GM10248 (cell line): ENCODE data around the gene ALOX15B.
A peak's percentile ranks its signal among the peaks of the same experiment; 100 is the strongest.

ENCODE experiments used
- CTCF ChIA-PET: fragments of 300-600 bp; sonication (Branson Sonifier 250); formaldehyde crosslinking; extraction: SDS; loops from one replicate; lab custom pipeline; 2021; ENCODE audit warnings: antibody characterized with exemption; lab: Yijun Ruan, JAX
- POLR2A ChIA-PET: fragments of 350-650 bp; sonication (Branson Sonifier 250); formaldehyde crosslinking; extraction: SDS; loops from one replicate; lab custom pipeline; 2020; ENCODE audit warnings: antibody characterized with exemption; lab: Yijun Ruan, JAX
- DNase-seq: peaks from one replicate; pipeline ENCODE4 v3.0.0; 2012; ENCODE audit errors: extremely low spot score
- CTCF ChIP-seq: IDR thresholded peaks from 2 replicates; pipeline ENCODE4 v1.5.1; 2012; ENCODE audit warnings: mild to moderate bottlenecking, low read depth; ENCODE audit errors: extremely low read depth, missing control alignments, control extremely low read depth

Gene ALOX15B

GRCh38 chr17:8079291-8080207 is 40.7 kb downstream of the ALOX15B start:
- ChIA-PET CTCF (interaction anchor here (0.6 to 13.8 kb wide), 15 partner anchors 9 to 286 kb away, joined by 3 to 299 read pairs (median 4); partner anchors contain the start of genes ALOX12B and ALOXE3), POLR2A (no interaction called here)
- peak; percentile 93 for TF ChIP-seq CTCF
- peak; percentile 92 for DNase-seq

- ChIA-PET CTCF (interaction anchor here (0.7 to 13.8 kb wide), 11 partner anchors 8 to 60 kb away, joined by 3 to 299 read pairs (median 4); partner anchors contain the start of genes ALOX12B and ALOXE3), POLR2A (no interaction called here)
- no peak for TF ChIP-seq CTCF
- no peak for DNase-seq
These were observed 41.4 kb downstream of the ALOX15B start for GRCh38 chr17:8080208-8080798.

- ChIA-PET CTCF (interaction anchor here (0.7 to 13.8 kb wide), 10 partner anchors 8 to 60 kb away, joined by 3 to 299 read pairs (median 4); partner anchors contain the start of genes ALOX12B and ALOXE3), POLR2A (no interaction called here)
- TF ChIP-seq CTCF, result no peak
- no peak for DNase-seq
These were observed 42.0 kb downstream of the ALOX15B start for GRCh38 chr17:8080799-8081219.

- CTCF ChIA-PET, result interaction anchor here (1.2 to 13.4 kb wide), 8 partner anchors 7 to 59 kb away, joined by 3 to 261 read pairs (median 8); no protein-coding TSS in a partner anchor
- DNase-seq, result no peak
- no peak for TF ChIP-seq CTCF
- POLR2A ChIA-PET, result no interaction called here
These were observed 43.0 kb downstream of the ALOX15B start for GRCh38 chr17:8081876-8082275.

- TF ChIP-seq CTCF, result no peak
- ChIA-PET CTCF (interaction anchor here (1.2 to 13.4 kb wide), 6 partner anchors 8 to 29 kb away, joined by 3 to 261 read pairs (median 8); no protein-coding TSS in a partner anchor), POLR2A (no interaction called here)
- no peak for DNase-seq
These were observed 43.4 kb downstream of the ALOX15B start for GRCh38 chr17:8082292-8082691.

- no peak for DNase-seq
- ChIA-PET CTCF (interaction anchor here (0.8 to 13.4 kb wide), 8 partner anchors 9 to 33 kb away, joined by 3 to 261 read pairs (median 7); no protein-coding TSS in a partner anchor), POLR2A (no interaction called here)
- TF ChIP-seq CTCF, result no peak
These were observed 45.4 kb downstream of the ALOX15B start for GRCh38 chr17:8084250-8084649.
